ENCODE data around the gene GANAB. TPM values are rescaled to one million over a fixed set of nuclear protein-coding genes. Genes with fewer than 3 reads are reported as not detected.

The GANAB gene
- total RNA-seq, 1 experiment from 2014 or later = 274 TPM

GRCh38 chr11:62656796-62657429 is 10.5 kb upstream of the GANAB start:
- intact Hi-C loops (cut with micrococcal nuclease) = no loop called here
- no peaks in the 10 kb centered on the region for H3F3A ChIP-seq (ENCODE audit: low read length, unreplicated experiment)

DNA sequence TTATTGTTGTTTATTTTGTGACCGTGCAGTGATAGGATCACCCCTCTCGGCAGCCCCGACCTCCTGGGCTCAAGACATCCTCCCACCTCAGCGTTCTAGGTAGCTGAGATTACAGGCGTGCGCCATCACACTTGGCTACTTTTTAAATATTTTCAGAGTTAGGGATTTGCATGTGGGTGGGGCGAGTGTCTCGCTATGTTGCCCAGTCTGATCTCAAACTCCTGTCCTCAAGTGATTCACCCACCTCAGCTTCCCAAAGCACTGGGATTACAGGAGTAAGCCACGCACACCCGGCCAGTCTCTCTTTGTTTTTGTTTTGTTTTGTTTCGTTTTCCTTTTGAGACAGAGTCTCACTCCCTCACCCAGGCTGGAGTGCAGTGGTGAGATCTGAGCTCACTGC is 7.9 kb upstream of the GANAB start:
- Histone ChIP-seq H3K27me3 (ENCODE audit: low read length) (no peaks in the 10 kb centered on the region), H3K27ac (ENCODE audit: low read length) (no peak overlapping the region), H3K4me2 (ENCODE audit: low read length) (no peak overlapping the region), H2AFZ (ENCODE audit: low read length) (no peak overlapping the region), H3K9me3 (ENCODE audit: low read length) (no peaks in the 10 kb centered on the region), H4K20me1 (ENCODE audit: low read length) (no peaks in the 10 kb centered on the region), H3K9ac (ENCODE audit: low read length) (no peak overlapping the region), H3K79me2 (ENCODE audit: low read length) (peaks cover 26% of the 10 kb centered on the region), H3K4me3 (ENCODE audit: low read length) (no peak overlapping the region), H3K4me1 (ENCODE audit: insufficient read depth, low read length) (peaks cover 11% of the 10 kb centered on the region), H3K36me3 (ENCODE audit: low read depth, low read length) (peaks cover 6% of the 10 kb centered on the region; the same call in 1 of the 2 replicates), H3F3A (ENCODE audit: low read length, unreplicated experiment) (no peaks in the 10 kb centered on the region), H3K9me2 (replicated peaks; ENCODE audit: low read length) (no peaks in the 10 kb centered on the region)
- intact Hi-C loops (cut with micrococcal nuclease) = loop anchor here (5.0 kb wide), 1 partner anchor 62 kb away; the partner anchor contains the start of gene TUT1
- CTCF ChIA-PET = no interaction called here
- TF ChIP-seq EZH2 (IDR thresholded peaks at IDR 0.05; ENCODE audit: low read length, unreplicated experiment) (no peak), EZH2phosphoT487 (IDR thresholded peaks at IDR 0.05; ENCODE audit: borderline replicate concordance, low read length) (no peak)
- TF ChIP-seq, protein P1, sequence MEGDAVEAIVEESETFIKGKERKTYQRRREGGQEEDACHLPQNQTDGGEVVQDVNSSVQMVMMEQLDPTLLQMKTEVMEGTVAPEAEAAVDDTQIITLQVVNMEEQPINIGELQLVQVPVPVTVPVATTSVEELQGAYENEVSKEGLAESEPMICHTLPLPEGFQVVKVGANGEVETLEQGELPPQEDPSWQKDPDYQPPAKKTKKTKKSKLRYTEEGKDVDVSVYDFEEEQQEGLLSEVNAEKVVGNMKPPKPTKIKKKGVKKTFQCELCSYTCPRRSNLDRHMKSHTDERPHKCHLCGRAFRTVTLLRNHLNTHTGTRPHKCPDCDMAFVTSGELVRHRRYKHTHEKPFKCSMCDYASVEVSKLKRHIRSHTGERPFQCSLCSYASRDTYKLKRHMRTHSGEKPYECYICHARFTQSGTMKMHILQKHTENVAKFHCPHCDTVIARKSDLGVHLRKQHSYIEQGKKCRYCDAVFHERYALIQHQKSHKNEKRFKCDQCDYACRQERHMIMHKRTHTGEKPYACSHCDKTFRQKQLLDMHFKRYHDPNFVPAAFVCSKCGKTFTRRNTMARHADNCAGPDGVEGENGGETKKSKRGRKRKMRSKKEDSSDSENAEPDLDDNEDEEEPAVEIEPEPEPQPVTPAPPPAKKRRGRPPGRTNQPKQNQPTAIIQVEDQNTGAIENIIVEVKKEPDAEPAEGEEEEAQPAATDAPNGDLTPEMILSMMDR (conservative IDR thresholded peaks at IDR 0.05; ENCODE audit: low read depth, low read length) = no peak
- ATAC-seq (no peak), DNase-seq (no peak)
- POLR2A ChIA-PET (ENCODE audit: unreplicated experiment) = no interaction called here
- BruUV-seq (replicated peaks) = no TSS peak

More at GRCh38 chr11:62656796-62657429, 10.5 kb upstream of the GANAB start:
- Histone ChIP-seq H3K36me3 (ENCODE audit: low read depth, low read length) (no peaks in the 10 kb centered on the region), H3K9me2 (replicated peaks; ENCODE audit: low read length) (no peaks in the 10 kb centered on the region), H3K9ac (ENCODE audit: low read length) (no peak overlapping the region), H3K4me2 (ENCODE audit: low read length) (no peak overlapping the region), H3K79me2 (ENCODE audit: low read length) (peaks cover 12% of the 10 kb centered on the region), H2AFZ (ENCODE audit: low read length) (no peak overlapping the region), H3K27ac (ENCODE audit: low read length) (no peak overlapping the region), H4K20me1 (ENCODE audit: low read length) (no peaks in the 10 kb centered on the region), H3K4me3 (ENCODE audit: low read length) (no peak overlapping the region), H3K9me3 (ENCODE audit: low read length) (no peaks in the 10 kb centered on the region), H3K4me1 (ENCODE audit: insufficient read depth, low read length) (peaks cover 6% of the 10 kb centered on the region), H3K27me3 (ENCODE audit: low read length) (no peaks in the 10 kb centered on the region)
- no peak for ATAC-seq
- no peak for DNase-seq
- TF ChIP-seq EZH2phosphoT487 (IDR thresholded peaks at IDR 0.05; ENCODE audit: borderline replicate concordance, low read length) (no peak), EZH2 (IDR thresholded peaks at IDR 0.05; ENCODE audit: low read length, unreplicated experiment) (no peak)
- TF ChIP-seq, protein P1 (conservative IDR thresholded peaks at IDR 0.05; ENCODE audit: low read depth, low read length) = no peak
- ChIA-PET POLR2A (ENCODE audit: unreplicated experiment) (interaction anchor here (0.5 to 0.8 kb wide), 2 partner anchors 8 to 143 kb away, joined by 7 to 8 read pairs; partner anchors contain the start of genes C11orf98 and CSKMT), CTCF (no interaction called here)
- no TSS peak for BruUV-seq (replicated peaks)

All from PC-3 (cell line).